SK-N-SH (cell line): ENCODE results near the gene BRICD5.

Experiments
- CHD2 ChIP-seq: fragments of 150-350 bp; IDR thresholded peaks from 2 replicates; pipeline ENCODE4 v1.6.1; 2018; ENCODE audit warnings: low read length; ENCODE audit not compliant: partially characterized antibody
- CTCF ChIP-seq: fragments of 200-600 bp; sonication (generic); IDR thresholded peaks from 2 replicates; pipeline ENCODE4 v1.6.1; 2017; ENCODE audit warnings: antibody characterized with exemption, mild to moderate bottlenecking, moderate library complexity
- ELF1 ChIP-seq: IDR thresholded peaks from 2 replicates; pipeline ENCODE4 v1.4.0; 2012
- EP300 ChIP-seq, 2 experiments: IDR thresholded peaks; 2 replicates each; pipeline versions ENCODE4 v1.4.0 to v1.6.1; 2012; ENCODE audit warnings: borderline replicate concordance in 1 of 2, low read depth in 1 of 2, low read length in 1 of 2
- EZH2phosphoT487 ChIP-seq: fragments of 200-600 bp; sonication (generic); IDR thresholded peaks from 2 replicates; pipeline ENCODE4 v1.6.1; 2017; ENCODE audit warnings: low read depth, mixed run types, mild to moderate bottlenecking, antibody characterized with exemption, moderate library complexity, borderline replicate concordance
- FOXJ3 ChIP-seq: sonication (generic); formaldehyde crosslinking; IDR thresholded peaks from 2 replicates; pipeline ENCODE4 v1.5.1; 2020; ENCODE audit warnings: mild to moderate bottlenecking, missing genetic modification reagents
- MEF2A ChIP-seq: IDR thresholded peaks from 2 replicates; pipeline ENCODE4 v1.4.0; 2012; ENCODE audit warnings: low read depth, borderline replicate concordance
- POLR2AphosphoS5 ChIP-seq: IDR thresholded peaks from 2 replicates; pipeline ENCODE4 v1.6.1; 2012; ENCODE audit warnings: low read depth, low read length
- RFX5 ChIP-seq: IDR thresholded peaks from 2 replicates; pipeline ENCODE4 v1.6.1; 2012; ENCODE audit warnings: mild to moderate bottlenecking, improper control_type of control experiment, low read length
- SIN3A ChIP-seq: IDR thresholded peaks from 2 replicates; pipeline ENCODE4 v1.6.1; 2012; ENCODE audit warnings: low read depth, mild to moderate bottlenecking, low read length, moderate library complexity, borderline replicate concordance
- TAF1 ChIP-seq: IDR thresholded peaks from 2 replicates; pipeline ENCODE4 v1.6.1; 2012; ENCODE audit warnings: low read depth, mild to moderate bottlenecking, low read length, moderate library complexity, borderline replicate concordance
- TEAD4 ChIP-seq: IDR thresholded peaks from 2 replicates; pipeline ENCODE4 v1.4.0; 2012; ENCODE audit warnings: mild to moderate bottlenecking, borderline replicate concordance; ENCODE audit not compliant: insufficient read depth
- USF1 ChIP-seq: IDR thresholded peaks from 2 replicates; pipeline ENCODE4 v1.4.0; 2012; ENCODE audit warnings: low read depth, borderline replicate concordance
- YY1 ChIP-seq: IDR thresholded peaks from 2 replicates; pipeline ENCODE4 v1.4.0; 2012; ENCODE audit warnings: low read depth, mild to moderate bottlenecking

- TF ChIP-seq CHD2 (no peak), POLR2AphosphoS5 (no peak), TAF1 (no peak), FOXJ3 (CRISPR knock-in tag) (no peak), CTCF (no peak), SIN3A (no peak), USF1 (no peak), TEAD4 (no peak), EP300 (IDR thresholded peaks at IDR 0.05; ENCODE audit: borderline replicate concordance in 1 of 2, low read depth in 1 of 2, low read length in 1 of 2) (no peak), MEF2A (no peak), ELF1 (no peak), YY1 (no peak), EZH2phosphoT487 (no peak), RFX5 (no peak)
Observed at GRCh38 chr16:2199095-2199494, 11.6 kb downstream of the BRICD5 start.
